ENCODE measurements around the gene ARHGEF40. TPM values are rescaled to one million over a fixed set of nuclear protein-coding genes. Genes with fewer than 3 reads are reported as not detected.

Gene ARHGEF40
- total RNA-seq, 3 donors from 2014 or later: 33.7 to 51.4 (median 40.6) TPM

GRCh38 chr14:21060614-21061346, 9.3 kb upstream of the ARHGEF40 start:
- Histone ChIP-seq H3K36me3 (no peaks in the 10 kb centered on the region), H3K4me3 (no peak overlapping the region), H3K9me3 (no peaks in the 10 kb centered on the region), H3K27ac (no peak overlapping the region), H3K27me3 (no peaks in the 10 kb centered on the region), H3K4me1 (no peaks in the 10 kb centered on the region)
- no peak for TF ChIP-seq POLR2AphosphoS5 (IDR thresholded peaks at IDR 0.05)
- no peak for TF ChIP-seq POLR2A (IDR thresholded peaks at IDR 0.05)
- DNase-seq (ENCODE audit: low spot score in 2 of 2): no peak
- intact Hi-C loops (cut with DNase I; ENCODE audit: low total_unique reads): loop anchor here (10.0 kb wide), 1 partner anchor 86 kb away; no protein-coding TSS in a partner anchor

DNA sequence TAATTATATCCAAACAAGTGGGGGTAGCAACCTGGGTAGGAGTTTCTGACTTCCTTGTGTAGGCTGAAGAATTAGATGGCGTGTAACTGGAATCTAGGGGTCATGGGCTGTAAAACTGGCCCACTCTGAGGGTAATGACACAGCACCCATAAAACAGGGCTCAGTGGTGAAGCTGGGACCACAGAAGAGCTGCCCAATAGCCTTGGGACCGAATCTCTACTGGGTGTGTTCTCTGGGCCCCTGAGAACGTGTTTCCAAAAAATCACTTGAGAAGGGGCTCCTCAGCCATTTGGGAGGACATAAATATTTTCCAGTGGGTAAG, 8.8 kb upstream of the ARHGEF40 start:
- Histone ChIP-seq H3K4me3 (no peak overlapping the region), H3K9me3 (no peaks in the 10 kb centered on the region), H3K4me1 (no peaks in the 10 kb centered on the region), H3K27ac (no peak overlapping the region), H3K36me3 (no peaks in the 10 kb centered on the region), H3K27me3 (no peaks in the 10 kb centered on the region)
- no peak for TF ChIP-seq POLR2AphosphoS5 (IDR thresholded peaks at IDR 0.05)
- TF ChIP-seq POLR2A (IDR thresholded peaks at IDR 0.05): no peak
- TF ChIP-seq, protein P1, sequence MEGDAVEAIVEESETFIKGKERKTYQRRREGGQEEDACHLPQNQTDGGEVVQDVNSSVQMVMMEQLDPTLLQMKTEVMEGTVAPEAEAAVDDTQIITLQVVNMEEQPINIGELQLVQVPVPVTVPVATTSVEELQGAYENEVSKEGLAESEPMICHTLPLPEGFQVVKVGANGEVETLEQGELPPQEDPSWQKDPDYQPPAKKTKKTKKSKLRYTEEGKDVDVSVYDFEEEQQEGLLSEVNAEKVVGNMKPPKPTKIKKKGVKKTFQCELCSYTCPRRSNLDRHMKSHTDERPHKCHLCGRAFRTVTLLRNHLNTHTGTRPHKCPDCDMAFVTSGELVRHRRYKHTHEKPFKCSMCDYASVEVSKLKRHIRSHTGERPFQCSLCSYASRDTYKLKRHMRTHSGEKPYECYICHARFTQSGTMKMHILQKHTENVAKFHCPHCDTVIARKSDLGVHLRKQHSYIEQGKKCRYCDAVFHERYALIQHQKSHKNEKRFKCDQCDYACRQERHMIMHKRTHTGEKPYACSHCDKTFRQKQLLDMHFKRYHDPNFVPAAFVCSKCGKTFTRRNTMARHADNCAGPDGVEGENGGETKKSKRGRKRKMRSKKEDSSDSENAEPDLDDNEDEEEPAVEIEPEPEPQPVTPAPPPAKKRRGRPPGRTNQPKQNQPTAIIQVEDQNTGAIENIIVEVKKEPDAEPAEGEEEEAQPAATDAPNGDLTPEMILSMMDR (IDR thresholded peaks at IDR 0.05): no peak
- DNase-seq (ENCODE audit: low spot score in 2 of 2): no peak
- intact Hi-C loops (cut with DNase I; ENCODE audit: low total_unique reads): loop anchor here (10.0 kb wide), 1 partner anchor 87 kb away; no protein-coding TSS in a partner anchor

DNA sequence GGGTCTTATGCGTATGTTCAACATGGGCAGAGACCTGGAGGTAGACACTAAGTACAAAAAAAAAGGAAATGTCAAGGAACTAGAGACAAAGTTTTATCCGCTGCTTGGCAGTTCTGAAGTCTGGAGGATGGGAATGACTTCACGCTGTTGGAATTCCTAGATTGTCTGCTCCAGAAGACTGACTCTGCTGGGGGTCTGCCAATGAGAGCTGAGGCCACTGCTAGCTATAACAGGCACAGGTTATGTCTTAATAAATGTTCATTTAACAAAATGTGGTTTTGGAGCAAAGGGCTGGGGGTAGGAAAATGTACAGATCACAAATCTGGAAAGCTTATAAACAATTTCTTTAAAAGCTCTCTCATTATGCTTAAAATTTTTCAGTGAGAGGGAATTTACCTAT, 6.6 kb upstream of the ARHGEF40 start:
- Histone ChIP-seq H3K27ac (no peak overlapping the region), H3K27me3 (no peaks in the 10 kb centered on the region), H3K36me3 (no peaks in the 10 kb centered on the region), H3K4me1 (peaks cover 0 to under 1% of the 10 kb centered on the region in 2 donors), H3K9me3 (no peaks in the 10 kb centered on the region), H3K4me3 (no peak overlapping the region)
- intact Hi-C loops (cut with DNase I; ENCODE audit: low total_unique reads): loop anchor here (10.0 kb wide), 1 partner anchor 89 kb away; no protein-coding TSS in a partner anchor
- DNase-seq (ENCODE audit: low spot score in 2 of 2): no peak
- TF ChIP-seq POLR2A (IDR thresholded peaks at IDR 0.05) (no peak), POLR2AphosphoS5 (IDR thresholded peaks at IDR 0.05) (no peak)
- TF ChIP-seq, protein P1 (IDR thresholded peaks at IDR 0.05): no peak

DNA sequence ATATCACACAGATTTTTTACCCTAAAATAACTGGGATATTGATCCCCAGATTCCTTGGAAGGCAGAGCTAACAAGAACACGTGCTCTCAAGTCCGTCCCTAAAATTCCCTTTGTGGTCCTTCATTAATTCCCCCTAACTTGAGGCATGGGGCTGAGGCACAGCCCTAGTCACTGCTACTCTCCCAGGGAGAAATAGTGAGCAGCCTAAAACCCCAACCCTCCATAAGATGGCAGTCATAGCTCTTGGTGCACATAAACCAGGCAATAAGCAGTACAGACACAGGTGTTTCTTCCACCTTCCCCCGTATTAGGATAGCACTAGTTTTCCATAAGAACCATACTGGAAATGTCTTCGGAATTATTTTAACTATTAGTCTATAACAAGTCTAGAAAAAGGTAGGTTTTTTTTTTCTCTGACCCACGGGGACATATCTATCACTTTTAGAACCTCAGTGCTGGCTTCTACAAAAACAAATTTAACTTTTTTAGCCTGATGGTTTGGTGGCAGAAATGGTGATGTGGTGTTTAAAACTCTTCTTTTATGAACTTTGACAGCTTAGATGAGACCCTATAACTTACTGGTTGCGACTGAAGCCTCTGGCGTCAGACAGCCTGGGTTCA, 3.1 kb upstream of the ARHGEF40 start:
- peaks cover 0 to 10% of the 10 kb centered on the region in 2 donors for H3K4me1 ChIP-seq
- H3K9me3 ChIP-seq: no peaks in the 10 kb centered on the region
- H3K27me3 ChIP-seq: no peaks in the 10 kb centered on the region
- no peak overlapping the region for H3K4me3 ChIP-seq
- no peaks in the 10 kb centered on the region for H3K36me3 ChIP-seq
- intact Hi-C loops (cut with DNase I; ENCODE audit: low total_unique reads): loop anchor here (10.0 kb wide), 1 partner anchor 92 kb away; no protein-coding TSS in a partner anchor
- no peak overlapping the region for H3K27ac ChIP-seq
- DNase-seq (ENCODE audit: low spot score in 2 of 2): no peak
- TF ChIP-seq POLR2AphosphoS5 (IDR thresholded peaks at IDR 0.05): no peak
- no peak for TF ChIP-seq POLR2A (IDR thresholded peaks at IDR 0.05)
- TF ChIP-seq, protein P1 (IDR thresholded peaks at IDR 0.05): no peak

DNA sequence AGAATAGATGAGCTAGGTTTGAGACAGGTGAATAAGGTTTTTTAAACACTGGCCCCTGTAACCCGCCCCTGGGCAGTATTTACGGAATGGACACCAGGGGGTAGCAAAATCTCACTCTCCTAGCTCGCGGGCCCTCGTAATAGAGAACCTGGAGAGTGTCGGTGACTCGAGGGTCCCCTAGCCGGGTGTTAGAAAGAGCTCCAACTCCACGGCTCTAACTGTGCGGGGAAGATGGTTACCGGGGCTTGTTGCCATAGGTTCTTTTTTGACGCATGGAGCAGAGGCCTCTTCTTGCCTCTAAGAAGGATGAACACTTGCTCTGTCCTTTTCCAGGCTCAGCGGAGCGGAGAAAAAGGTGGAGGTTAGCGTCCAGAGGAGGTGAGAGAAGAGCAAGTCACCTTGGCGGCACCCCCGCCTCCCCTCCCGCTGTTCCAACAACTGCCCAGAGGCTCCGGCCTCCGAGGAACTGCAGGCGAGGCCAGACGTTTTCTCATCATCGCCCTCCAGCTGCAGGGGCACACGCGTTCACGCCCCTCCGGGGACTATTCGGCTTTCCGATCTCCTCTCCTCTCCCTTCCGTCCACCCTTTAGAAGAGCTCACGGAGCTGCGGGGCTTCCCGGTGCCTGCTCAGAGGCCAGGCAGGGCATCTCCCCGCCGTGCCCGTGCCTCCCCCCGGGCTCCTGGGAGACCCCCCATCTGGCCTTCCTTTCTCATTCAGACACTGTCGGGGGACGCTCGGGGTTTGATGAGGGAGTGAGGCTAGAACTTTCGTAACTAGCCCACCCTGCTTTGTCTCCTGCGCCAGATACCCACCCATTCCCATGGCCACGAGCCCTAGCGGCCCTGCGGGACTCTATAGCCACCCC, 1.4 kb upstream of the ARHGEF40 start:
- H3K4me1 ChIP-seq: peaks cover 4 to 17% of the 10 kb centered on the region in 2 donors
- peak overlapping the region; percentile 68 to 86 (median 73) for H3K4me3 ChIP-seq
- no peaks in the 10 kb centered on the region for H3K36me3 ChIP-seq
- intact Hi-C loops (cut with DNase I; ENCODE audit: low total_unique reads): loop anchor here (10.0 kb wide), 1 partner anchor 94 kb away; no protein-coding TSS in a partner anchor
- no peaks in the 10 kb centered on the region for H3K9me3 ChIP-seq
- H3K27me3 ChIP-seq: no peaks in the 10 kb centered on the region
- TF ChIP-seq, protein P1 (IDR thresholded peaks at IDR 0.05): peak; percentile 58 to 63 (median 59)
- no peak for TF ChIP-seq POLR2A (IDR thresholded peaks at IDR 0.05)
- H3K27ac ChIP-seq: peak overlapping the region; percentile 91 to 92
- DNase-seq (ENCODE audit: low spot score in 2 of 2): no peak
